ENCODE measurements around the gene RETN. TPM values are rescaled to one million over a fixed set of nuclear protein-coding genes. Genes with fewer than 3 reads are reported as not detected.

RETN gene
- total and polyA plus RNA-seq, 2 experiments from 2014 or later: not detected

GRCh38 chr19:7692417-7693088 lies 23.7 kb downstream of the RETN start (continued):
- TF ChIP-seq ZNF331 (CRISPR knock-in tag; IDR thresholded peaks at IDR 0.05; ENCODE audit: low read depth) (no peak), ETS1 (IDR thresholded peaks at IDR 0.05) (no peak), STAT1 (IDR thresholded peaks at IDR 0.05; ENCODE audit: unreplicated experiment) (no peak), ZNF114 (CRISPR knock-in tag; IDR thresholded peaks at IDR 0.05) (no peak), EZH2phosphoT487 (IDR thresholded peaks at IDR 0.05; ENCODE audit: unreplicated experiment) (no peak), CREB1 (CRISPR knock-in tag; IDR thresholded peaks at IDR 0.05; ENCODE audit: low read depth) (no peak), CTCF (conservative IDR thresholded peaks at IDR 0.05; ENCODE audit: low read depth in 2 of 2) (no peak), JUNB (IDR thresholded peaks at IDR 0.05; ENCODE audit: unreplicated experiment) (no peak)

GRCh38 chr19:7694499-7694898 lies 25.6 kb downstream of the RETN start:
- H3K9me2 ChIP-seq (ENCODE audit: insufficient read depth): peaks cover 4% of the 10 kb centered on the region; the same call in 1 of the 2 replicates

More at GRCh38 chr19:7694499-7694898, 25.6 kb downstream of the RETN start:
- no peaks in the 10 kb centered on the region for H3K27me3 ChIP-seq (ENCODE audit: insufficient read depth)
- no peaks in the 10 kb centered on the region for H4K20me1 ChIP-seq (replicated peaks; ENCODE audit: insufficient read depth)
- Mint-ChIP-seq H3K27ac (no peak overlapping the region), H3K9me3 (no peaks in the 10 kb centered on the region; the same call in 2 of the 3 replicates), H3K4me1 (peaks cover 26% of the 10 kb centered on the region), H3K36me3 (ENCODE audit: low read depth) (no peaks in the 10 kb centered on the region; the same call in 2 of the 3 replicates), H3K4me3 (no peak overlapping the region), H3K27me3 (ENCODE audit: insufficient read depth, low read depth, poor library complexity) (peaks cover 8% of the 10 kb centered on the region)
- no peaks in the 10 kb centered on the region for H3F3A ChIP-seq (replicated peaks; ENCODE audit: low read depth)
- ATAC-seq: no peak
- H3K4me3 ChIP-seq: no peak overlapping the region
- H3K4me1 ChIP-seq (ENCODE audit: insufficient read depth): 0 out of 2 replicates have a peak, but pooled peaks cover 4% of the 10 kb centered on the region
- H3K4me2 ChIP-seq: no peak overlapping the region
- no peak for DNase-seq (ENCODE audit: low spot score)
- H3K79me2 ChIP-seq (replicated peaks; ENCODE audit: insufficient read depth): no peaks in the 10 kb centered on the region
- H2AFZ ChIP-seq: no peak overlapping the region
- no peaks in the 10 kb centered on the region for H3K36me3 ChIP-seq (ENCODE audit: insufficient read depth)
- no peak overlapping the region for H3K27ac ChIP-seq (ENCODE audit: low read depth)
- TF ChIP-seq ETS1 (IDR thresholded peaks at IDR 0.05) (no peak), ZNF331 (CRISPR knock-in tag; IDR thresholded peaks at IDR 0.05; ENCODE audit: low read depth) (no peak), CTCF (conservative IDR thresholded peaks at IDR 0.05; ENCODE audit: low read depth in 2 of 2) (no peak), STAT1 (IDR thresholded peaks at IDR 0.05; ENCODE audit: unreplicated experiment) (no peak), REST (IDR thresholded peaks at IDR 0.05; ENCODE audit: unreplicated experiment) (no peak), JUNB (IDR thresholded peaks at IDR 0.05; ENCODE audit: unreplicated experiment) (no peak), ZNF114 (CRISPR knock-in tag; IDR thresholded peaks at IDR 0.05) (no peak), EZH2phosphoT487 (IDR thresholded peaks at IDR 0.05; ENCODE audit: unreplicated experiment) (no peak), EZH2 (IDR thresholded peaks at IDR 0.05; ENCODE audit: low read depth, unreplicated experiment) (no peak), CREB1 (CRISPR knock-in tag; IDR thresholded peaks at IDR 0.05; ENCODE audit: low read depth) (no peak)
